ENCODE results near the gene ATP2B2. TPM values are rescaled to one million over a fixed set of nuclear protein-coding genes. Genes with fewer than 3 reads are reported as not detected.

The ATP2B2 gene
- total RNA-seq, 1 experiment from 2014 or later = not detected

DNA sequence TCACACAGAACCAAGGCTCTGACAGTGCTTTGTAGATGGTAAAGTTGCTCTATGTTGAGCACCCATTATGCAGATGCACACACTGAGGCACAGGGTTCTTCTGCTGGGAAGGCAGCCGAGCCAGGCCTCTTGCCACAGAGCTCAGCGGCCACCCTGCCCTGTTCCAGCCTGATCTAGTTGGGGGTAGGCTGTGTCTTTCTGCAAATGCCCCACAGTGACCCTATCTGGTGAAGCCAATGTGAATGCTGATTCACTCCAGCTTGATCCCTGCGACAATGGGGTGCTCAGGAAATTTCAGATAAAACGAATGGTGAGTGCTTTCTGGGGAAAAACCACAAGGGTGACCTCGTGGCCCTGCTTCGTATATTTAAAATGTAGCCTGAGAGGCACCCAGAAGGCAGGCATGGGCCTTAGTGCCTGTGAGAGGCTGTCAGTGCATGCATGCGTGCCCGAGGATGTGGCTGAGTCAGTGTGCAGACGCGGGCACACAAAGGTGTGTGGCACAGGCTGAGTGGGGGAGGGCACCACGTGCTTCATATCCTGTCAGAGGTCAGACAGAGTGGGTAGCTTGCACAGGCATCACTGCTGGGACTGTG lies 85.7 kb downstream of the ATP2B2 start:
- DNase-seq (ENCODE audit: low read depth, low spot score) (no peak), ATAC-seq (no peak)
- no TSS peak for BruUV-seq (replicated peaks)
- Histone ChIP-seq H3K27ac (ENCODE audit: low read depth, low read length) (no peak overlapping the region), H3K9me3 (ENCODE audit: control insufficient read depth in 1 of 2, insufficient read depth in 1 of 2, low read depth in 1 of 2, low read length in 2 of 2) (no peaks in the 10 kb centered on the region), H3K4me1 (ENCODE audit: control insufficient read depth in 1 of 2, insufficient read depth in 2 of 2, low read length in 2 of 2) (no peaks in the 10 kb centered on the region), H3K9me2 (ENCODE audit: insufficient read depth) (no peaks in the 10 kb centered on the region), H3K79me2 (ENCODE audit: insufficient read depth, low read length) (no peaks in the 10 kb centered on the region), H2AFZ (ENCODE audit: low read depth, low read length, poor library complexity, severe bottlenecking) (no peak overlapping the region), H4K20me1 (ENCODE audit: insufficient read depth) (no peaks in the 10 kb centered on the region), H3K36me3 (ENCODE audit: control insufficient read depth in 1 of 2, insufficient read depth in 2 of 2, low read length in 2 of 2) (no peaks in the 10 kb centered on the region), H3K4me2 (ENCODE audit: low read length) (no peak overlapping the region), H3K9ac (ENCODE audit: low read length) (no peak overlapping the region), H3K4me3 (replicated peaks in 1 of 2; ENCODE audit: low read depth in 1 of 2, low read length in 2 of 2) (no peak overlapping the region), H3K27me3 (ENCODE audit: insufficient read depth, low read length) (peaks cover 3% of the 10 kb centered on the region; the same call in 1 of the 2 replicates)
- intact Hi-C loops (cut with micrococcal nuclease) = loop anchor here (10.0 kb wide), 1 partner anchor 285 kb away; no protein-coding TSS in a partner anchor
- ChIA-PET CTCF (interaction anchor here (1.5 kb wide), 1 partner anchor 284 kb away, joined by 4 read pairs; no protein-coding TSS in a partner anchor), RAD21 (ENCODE audit: low non-redundant PET in 1 of 2, low total read pairs in 2 of 2, uncharacterized antibody in 2 of 2, unreplicated experiment in 2 of 2) (no interaction called here), POLR2A (no interaction called here)
- no peak for TF ChIP-seq ZFX (IDR thresholded peaks at IDR 0.05)
- TF ChIP-seq SIN3A (IDR thresholded peaks at IDR 0.05; ENCODE audit: low read depth) = no peak
- TF ChIP-seq EZH2 (IDR thresholded peaks at IDR 0.05) = no peak

DNA sequence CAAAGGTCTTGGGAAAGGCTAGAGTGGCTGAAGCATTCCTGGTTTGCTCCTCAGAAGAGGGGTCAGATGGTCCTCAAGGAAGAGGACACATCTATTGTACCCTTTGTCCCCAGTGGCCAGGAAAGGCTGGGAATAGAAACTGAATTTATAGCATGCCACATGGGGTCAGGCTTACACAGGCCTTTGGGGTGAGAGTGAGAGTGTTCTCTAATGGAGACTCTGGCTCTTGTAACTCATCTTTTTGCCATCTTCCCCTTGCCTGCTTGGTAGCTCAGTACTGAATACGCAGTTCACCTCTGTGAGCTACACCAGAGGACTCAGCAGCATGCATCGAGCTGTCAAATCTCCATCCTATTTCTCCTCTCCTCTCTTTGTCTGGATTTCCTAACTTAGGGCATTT lies 87.5 kb downstream of the ATP2B2 start:
- DNase-seq (ENCODE audit: low read depth, low spot score) (peak; percentile 19), ATAC-seq (peak; percentile 76)
- Histone ChIP-seq H4K20me1 (ENCODE audit: insufficient read depth) (no peaks in the 10 kb centered on the region), H3K4me1 (ENCODE audit: control insufficient read depth in 1 of 2, insufficient read depth in 2 of 2, low read length in 2 of 2) (no peaks in the 10 kb centered on the region), H3K36me3 (ENCODE audit: control insufficient read depth in 1 of 2, insufficient read depth in 2 of 2, low read length in 2 of 2) (no peaks in the 10 kb centered on the region), H3K9ac (ENCODE audit: low read length) (no peak overlapping the region), H2AFZ (ENCODE audit: low read depth, low read length, poor library complexity, severe bottlenecking) (no peak overlapping the region), H3K79me2 (ENCODE audit: insufficient read depth, low read length) (no peaks in the 10 kb centered on the region), H3K4me3 (replicated peaks in 1 of 2; ENCODE audit: low read depth in 1 of 2, low read length in 2 of 2) (no peak overlapping the region), H3K9me2 (ENCODE audit: insufficient read depth) (no peaks in the 10 kb centered on the region), H3K9me3 (ENCODE audit: control insufficient read depth in 1 of 2, insufficient read depth in 1 of 2, low read depth in 1 of 2, low read length in 2 of 2) (no peaks in the 10 kb centered on the region), H3K27ac (ENCODE audit: low read depth, low read length) (no peak overlapping the region), H3K27me3 (ENCODE audit: insufficient read depth, low read length) (peaks cover 3% of the 10 kb centered on the region; the same call in 1 of the 2 replicates), H3K4me2 (ENCODE audit: low read length) (no peak overlapping the region)
- TF ChIP-seq EZH2 (IDR thresholded peaks at IDR 0.05) = no peak
- TF ChIP-seq, protein P1, sequence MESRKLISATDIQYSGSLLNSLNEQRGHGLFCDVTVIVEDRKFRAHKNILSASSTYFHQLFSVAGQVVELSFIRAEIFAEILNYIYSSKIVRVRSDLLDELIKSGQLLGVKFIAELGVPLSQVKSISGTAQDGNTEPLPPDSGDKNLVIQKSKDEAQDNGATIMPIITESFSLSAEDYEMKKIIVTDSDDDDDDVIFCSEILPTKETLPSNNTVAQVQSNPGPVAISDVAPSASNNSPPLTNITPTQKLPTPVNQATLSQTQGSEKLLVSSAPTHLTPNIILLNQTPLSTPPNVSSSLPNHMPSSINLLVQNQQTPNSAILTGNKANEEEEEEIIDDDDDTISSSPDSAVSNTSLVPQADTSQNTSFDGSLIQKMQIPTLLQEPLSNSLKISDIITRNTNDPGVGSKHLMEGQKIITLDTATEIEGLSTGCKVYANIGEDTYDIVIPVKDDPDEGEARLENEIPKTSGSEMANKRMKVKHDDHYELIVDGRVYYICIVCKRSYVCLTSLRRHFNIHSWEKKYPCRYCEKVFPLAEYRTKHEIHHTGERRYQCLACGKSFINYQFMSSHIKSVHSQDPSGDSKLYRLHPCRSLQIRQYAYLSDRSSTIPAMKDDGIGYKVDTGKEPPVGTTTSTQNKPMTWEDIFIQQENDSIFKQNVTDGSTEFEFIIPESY (IDR thresholded peaks at IDR 0.05; ENCODE audit: extremely low read depth, insufficient replicate concordance, low read length) = no peak
- TF ChIP-seq RAD21 (IDR thresholded peaks at IDR 0.05; ENCODE audit: low read depth) = peak; percentile 88
- TF ChIP-seq, protein P2, sequence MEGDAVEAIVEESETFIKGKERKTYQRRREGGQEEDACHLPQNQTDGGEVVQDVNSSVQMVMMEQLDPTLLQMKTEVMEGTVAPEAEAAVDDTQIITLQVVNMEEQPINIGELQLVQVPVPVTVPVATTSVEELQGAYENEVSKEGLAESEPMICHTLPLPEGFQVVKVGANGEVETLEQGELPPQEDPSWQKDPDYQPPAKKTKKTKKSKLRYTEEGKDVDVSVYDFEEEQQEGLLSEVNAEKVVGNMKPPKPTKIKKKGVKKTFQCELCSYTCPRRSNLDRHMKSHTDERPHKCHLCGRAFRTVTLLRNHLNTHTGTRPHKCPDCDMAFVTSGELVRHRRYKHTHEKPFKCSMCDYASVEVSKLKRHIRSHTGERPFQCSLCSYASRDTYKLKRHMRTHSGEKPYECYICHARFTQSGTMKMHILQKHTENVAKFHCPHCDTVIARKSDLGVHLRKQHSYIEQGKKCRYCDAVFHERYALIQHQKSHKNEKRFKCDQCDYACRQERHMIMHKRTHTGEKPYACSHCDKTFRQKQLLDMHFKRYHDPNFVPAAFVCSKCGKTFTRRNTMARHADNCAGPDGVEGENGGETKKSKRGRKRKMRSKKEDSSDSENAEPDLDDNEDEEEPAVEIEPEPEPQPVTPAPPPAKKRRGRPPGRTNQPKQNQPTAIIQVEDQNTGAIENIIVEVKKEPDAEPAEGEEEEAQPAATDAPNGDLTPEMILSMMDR (IDR thresholded peaks at IDR 0.05 in 2 of 3, conservative IDR thresholded peaks at IDR 0.05 in 1 of 3; ENCODE audit: borderline replicate concordance in 1 of 3, insufficient read depth in 1 of 3, low read depth in 2 of 3, low read length in 2 of 3) = peak; percentile 28 to 80 (median 47); a peak in 5 of 6 replicates
- POLR2A ChIA-PET = no interaction called here
- RAD21 ChIA-PET (ENCODE audit: low non-redundant PET in 1 of 2, low total read pairs in 2 of 2, uncharacterized antibody in 2 of 2, unreplicated experiment in 2 of 2) = interaction anchor here in 1 of 2 experiments (0.8 to 0.9 kb wide), 2 partner anchors 291 to 321 kb away, joined by 3 read pairs; no protein-coding TSS in a partner anchor
- CTCF ChIA-PET = interaction anchor here (0.7 to 1.7 kb wide), 4 partner anchors 285 to 339 kb away, joined by 4 to 26 read pairs (median 4); no protein-coding TSS in a partner anchor
- BruUV-seq (replicated peaks) = no TSS peak
- intact Hi-C loops (cut with micrococcal nuclease) = loop anchor here (1.0 kb wide), 1 partner anchor 321 kb away; no protein-coding TSS in a partner anchor

Data from HCT116 (cell line).